ENCODE data around the gene FSTL5. TPM values are rescaled to one million over a fixed set of nuclear protein-coding genes. Genes with fewer than 3 reads are reported as not detected.

Gene FSTL5
- total RNA-seq, 1 donor from 2014 or later: not detected

DNA sequence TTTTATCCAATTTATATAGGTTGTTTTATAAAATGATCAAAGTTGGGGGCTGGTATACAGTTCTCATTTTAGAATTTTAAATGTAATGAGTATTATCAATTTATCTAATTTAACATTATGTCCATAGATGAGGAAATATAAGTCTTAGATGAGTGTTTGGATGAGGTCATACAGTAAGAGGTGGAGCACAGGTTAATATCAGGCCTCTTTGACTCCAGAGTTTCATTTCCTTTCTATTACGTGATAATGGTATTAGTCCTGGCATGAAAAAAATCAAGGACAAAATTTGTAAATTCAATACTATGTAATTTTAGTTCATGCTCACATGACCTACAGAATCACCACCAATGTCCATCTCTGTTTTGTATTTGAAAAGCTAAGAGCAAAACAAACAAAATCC, 269.8 kb downstream of the FSTL5 start:
- H3K27me3 Mint-ChIP-seq: no peaks in the 10 kb centered on the region
- POLR2A ChIA-PET: no interaction called here
- CTCF ChIA-PET: no interaction called here
- intact Hi-C loops (cut with micrococcal nuclease): no loop called here
- H3K9me3 Mint-ChIP-seq: no peaks in the 10 kb centered on the region
- no peak for ATAC-seq (ENCODE audit: low read depth)
- H3K4me1 Mint-ChIP-seq: no peaks in the 10 kb centered on the region
- no peak overlapping the region for H3K27ac Mint-ChIP-seq
- no peaks in the 10 kb centered on the region for H3K36me3 Mint-ChIP-seq (ENCODE audit: low read depth)
- TF ChIP-seq, protein P1, sequence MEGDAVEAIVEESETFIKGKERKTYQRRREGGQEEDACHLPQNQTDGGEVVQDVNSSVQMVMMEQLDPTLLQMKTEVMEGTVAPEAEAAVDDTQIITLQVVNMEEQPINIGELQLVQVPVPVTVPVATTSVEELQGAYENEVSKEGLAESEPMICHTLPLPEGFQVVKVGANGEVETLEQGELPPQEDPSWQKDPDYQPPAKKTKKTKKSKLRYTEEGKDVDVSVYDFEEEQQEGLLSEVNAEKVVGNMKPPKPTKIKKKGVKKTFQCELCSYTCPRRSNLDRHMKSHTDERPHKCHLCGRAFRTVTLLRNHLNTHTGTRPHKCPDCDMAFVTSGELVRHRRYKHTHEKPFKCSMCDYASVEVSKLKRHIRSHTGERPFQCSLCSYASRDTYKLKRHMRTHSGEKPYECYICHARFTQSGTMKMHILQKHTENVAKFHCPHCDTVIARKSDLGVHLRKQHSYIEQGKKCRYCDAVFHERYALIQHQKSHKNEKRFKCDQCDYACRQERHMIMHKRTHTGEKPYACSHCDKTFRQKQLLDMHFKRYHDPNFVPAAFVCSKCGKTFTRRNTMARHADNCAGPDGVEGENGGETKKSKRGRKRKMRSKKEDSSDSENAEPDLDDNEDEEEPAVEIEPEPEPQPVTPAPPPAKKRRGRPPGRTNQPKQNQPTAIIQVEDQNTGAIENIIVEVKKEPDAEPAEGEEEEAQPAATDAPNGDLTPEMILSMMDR (IDR thresholded peaks at IDR 0.05): no peak
- H3K4me3 Mint-ChIP-seq: no peak overlapping the region
- no peak for DNase-seq

DNA sequence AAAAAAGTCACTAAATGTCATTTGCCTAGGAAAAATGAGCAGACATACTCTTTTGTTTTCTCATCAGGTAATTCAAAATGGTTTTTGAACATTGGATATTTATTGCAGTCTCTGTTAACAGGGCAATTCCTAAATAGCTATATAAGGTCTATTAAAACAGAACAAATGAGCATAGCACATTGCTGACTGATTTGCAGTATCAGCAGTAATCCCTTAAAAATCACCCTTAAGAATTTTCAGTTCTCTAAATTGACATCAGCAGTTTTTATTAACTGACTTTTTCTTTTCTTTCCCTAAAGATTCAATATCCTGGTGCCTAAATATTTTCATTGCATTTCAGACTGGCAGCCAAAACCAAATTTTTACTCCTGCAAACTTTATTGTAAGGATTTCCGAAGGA, 270.2 kb downstream of the FSTL5 start:
- TF ChIP-seq, protein P1 (IDR thresholded peaks at IDR 0.05): no peak
- ChIA-PET CTCF (no interaction called here), POLR2A (no interaction called here)
- DNase-seq (no peak), ATAC-seq (ENCODE audit: low read depth) (no peak)
- no peaks in the 10 kb centered on the region for H3K36me3 Mint-ChIP-seq (ENCODE audit: low read depth)
- no peak overlapping the region for H3K4me3 Mint-ChIP-seq
- H3K4me1 Mint-ChIP-seq: no peaks in the 10 kb centered on the region
- no peak overlapping the region for H3K27ac Mint-ChIP-seq
- intact Hi-C loops (cut with micrococcal nuclease): no loop called here
- no peaks in the 10 kb centered on the region for H3K27me3 Mint-ChIP-seq
- no peaks in the 10 kb centered on the region for H3K9me3 Mint-ChIP-seq

DNA sequence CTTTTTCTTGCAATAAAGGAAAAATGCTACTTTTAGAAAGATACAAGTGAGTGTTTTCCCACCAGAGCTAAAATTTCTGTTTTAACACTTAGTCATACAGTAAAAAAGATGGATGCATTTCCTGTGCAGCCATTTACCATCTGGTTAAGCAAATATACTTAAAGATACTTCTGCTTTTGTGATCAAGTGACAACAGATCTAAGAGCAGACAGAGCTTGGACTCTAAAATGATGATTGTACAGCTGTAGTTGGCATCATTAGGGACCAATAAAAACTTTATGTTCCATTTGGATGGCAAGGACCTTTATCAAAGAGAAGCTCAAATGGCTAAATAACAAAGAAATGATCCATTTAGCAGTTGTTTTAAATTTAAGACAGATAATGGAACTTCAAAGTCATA, 270.8 kb downstream of the FSTL5 start:
- ATAC-seq (ENCODE audit: low read depth) (no peak), DNase-seq (no peak)
- H3K27me3 Mint-ChIP-seq: no peaks in the 10 kb centered on the region
- POLR2A ChIA-PET: no interaction called here
- CTCF ChIA-PET: no interaction called here
- TF ChIP-seq, protein P1 (IDR thresholded peaks at IDR 0.05): no peak
- H3K36me3 Mint-ChIP-seq (ENCODE audit: low read depth): no peaks in the 10 kb centered on the region
- H3K4me1 Mint-ChIP-seq: no peaks in the 10 kb centered on the region
- H3K4me3 Mint-ChIP-seq: no peak overlapping the region
- H3K27ac Mint-ChIP-seq: no peak overlapping the region
- H3K9me3 Mint-ChIP-seq: no peaks in the 10 kb centered on the region
- intact Hi-C loops (cut with micrococcal nuclease): no loop called here

DNA sequence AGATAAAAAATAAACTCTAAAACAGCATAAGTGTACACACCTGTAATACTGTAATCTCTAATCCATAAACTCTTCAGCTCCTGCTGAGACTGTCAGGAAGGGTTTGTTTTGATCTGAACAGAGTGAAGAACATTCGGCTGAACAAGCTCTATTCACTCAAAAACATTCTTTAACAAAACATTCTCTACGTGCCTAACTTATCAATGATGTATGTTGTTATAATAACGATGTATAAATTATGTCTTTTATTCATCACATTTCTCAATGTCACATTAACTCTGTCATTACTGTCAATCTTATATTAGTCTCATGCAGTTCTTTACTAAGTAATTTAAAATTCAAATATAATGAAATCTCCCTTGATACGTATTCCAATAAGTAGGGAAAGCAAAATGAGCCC, 280.6 kb downstream of the FSTL5 start:
- ChIA-PET POLR2A (no interaction called here), CTCF (no interaction called here)
- H3K4me1 Mint-ChIP-seq: no peaks in the 10 kb centered on the region
- ATAC-seq (ENCODE audit: low read depth) (no peak), DNase-seq (no peak)
- TF ChIP-seq, protein P1 (IDR thresholded peaks at IDR 0.05): no peak
- H3K36me3 Mint-ChIP-seq (ENCODE audit: low read depth): no peaks in the 10 kb centered on the region
- peaks cover 2% of the 10 kb centered on the region for H3K9me3 Mint-ChIP-seq
- no peak overlapping the region for H3K4me3 Mint-ChIP-seq
- intact Hi-C loops (cut with micrococcal nuclease): no loop called here
- no peak overlapping the region for H3K27ac Mint-ChIP-seq
- no peaks in the 10 kb centered on the region for H3K27me3 Mint-ChIP-seq

- Mint-ChIP-seq H3K4me1 (no peaks in the 10 kb centered on the region), H3K9me3 (peaks cover 2% of the 10 kb centered on the region), H3K4me3 (no peak overlapping the region), H3K27me3 (no peaks in the 10 kb centered on the region), H3K36me3 (ENCODE audit: low read depth) (no peaks in the 10 kb centered on the region), H3K27ac (no peak overlapping the region)
- TF ChIP-seq, protein P1 (IDR thresholded peaks at IDR 0.05): no peak
- DNase-seq (no peak), ATAC-seq (ENCODE audit: low read depth) (no peak)
- intact Hi-C loops (cut with micrococcal nuclease): no loop called here
- POLR2A ChIA-PET: no interaction called here
- CTCF ChIA-PET: no interaction called here
Observed at GRCh38 chr4:161881370-161881769, 282.4 kb downstream of the FSTL5 start.
